H1 (cell line): Measurements from ENCODE around the gene VPREB1. TPM values are rescaled to one million over a fixed set of nuclear protein-coding genes. Genes with fewer than 3 reads are reported as not detected.

ENCODE experiments used
- CTCF ChIA-PET: fragments of 300-600 bp; sonication (Branson Sonifier 250); formaldehyde crosslinking; loops from one replicate; lab custom pipeline; 2021; ENCODE audit not compliant: partially characterized antibody; lab: Charles Lee
- POLR2A ChIA-PET: fragments of 300-600 bp; sonication (Branson Sonifier 250); formaldehyde crosslinking; loops from one replicate; lab custom pipeline; 2021; ENCODE audit warnings: inconsistent platforms; ENCODE audit not compliant: partially characterized antibody; lab: Charles Lee
- DNase-seq, 2 experiments: peaks; one replicate each; pipeline versions ENCODE4 v3.0.0 to v3.0.0-alpha.2; 2010 to 2022; ENCODE audit warnings: low spot score in 2 of 2, low read depth in 1 of 2, mixed read lengths in 1 of 2
- FAIRE-seq: peaks from 2 replicates; lab custom pipeline; 2011; peaks lifted over from hg19 to GRCh38; lab: Jason Lieb, UNC
- H2AFZ ChIP-seq: 2 replicates; pipeline ENCODE4 v1.8.1; 2012; ENCODE audit warnings: low read length, inconsistent platforms
- H2AK5ac ChIP-seq: 2 replicates; pipeline ENCODE4 v1.6.1; 2013; ENCODE audit warnings: low read depth, low read length
- H2BK120ac ChIP-seq: replicated peaks from 2 replicates; pipeline ENCODE3; 2013; ENCODE audit warnings: low read depth, low read length, inconsistent platforms
- H2BK12ac ChIP-seq: 2 replicates; pipeline ENCODE4 v1.6.1; 2013; ENCODE audit warnings: low read depth, low read length
- H2BK15ac ChIP-seq: 2 replicates; pipeline ENCODE4 v1.6.1; 2013; ENCODE audit warnings: low read length
- H2BK20ac ChIP-seq: 2 replicates; pipeline ENCODE4 v1.6.1; 2013; ENCODE audit warnings: low read length
- H2BK5ac ChIP-seq: 2 replicates; pipeline ENCODE4 v1.6.1; 2013; ENCODE audit warnings: low read depth, low read length
- H3K14ac ChIP-seq: 2 replicates; pipeline ENCODE4 v1.6.1; 2013; ENCODE audit warnings: inconsistent platforms; ENCODE audit not compliant: insufficient read length
- H3K18ac ChIP-seq: 2 replicates; pipeline ENCODE4 v1.6.1; 2013; ENCODE audit warnings: low read length; ENCODE audit errors: extremely low read depth
- H3K23ac ChIP-seq: 2 replicates; pipeline ENCODE4 v1.6.1; 2013; ENCODE audit warnings: inconsistent platforms; ENCODE audit not compliant: insufficient read length
- H3K23me2 ChIP-seq: 2 replicates; pipeline ENCODE4 v1.6.1; 2013; ENCODE audit warnings: low read depth, low read length
- H3K27ac ChIP-seq: 2 replicates; pipeline ENCODE4 v1.6.1; 2011; ENCODE audit warnings: low read depth, low read length, inconsistent platforms
- H3K27me3 ChIP-seq, 4 experiments: replicated peaks in 1 of 4; 1 replicate in 1 of 4; 2 replicates in 3 of 4; pipeline versions ENCODE4 v1.6.1 to v1.8.1; 2011 to 2013; ENCODE audit warnings: low read length in 3 of 4, mild to moderate bottlenecking in 3 of 4, inconsistent platforms in 2 of 4, mixed read lengths in 2 of 4, moderate library complexity in 1 of 4; ENCODE audit not compliant: control insufficient read depth in 3 of 4, insufficient read depth in 3 of 4; ENCODE audit errors: extremely low read depth in 1 of 4
- H3K36me3 ChIP-seq, 4 experiments: 2 replicates each; pipeline versions ENCODE4 v1.6.1 to v1.8.1; 2011 to 2013; ENCODE audit warnings: mild to moderate bottlenecking in 4 of 4, low read length in 3 of 4, moderate library complexity in 2 of 4, control low read depth in 1 of 4, inconsistent platforms in 1 of 4; ENCODE audit not compliant: insufficient read depth in 4 of 4, control insufficient read depth in 2 of 4
- H3K4ac ChIP-seq: replicated peaks from 2 replicates; pipeline ENCODE3; 2013; ENCODE audit warnings: low read length, low read depth, mixed read lengths, inconsistent platforms; ENCODE audit not compliant: insufficient read length
- H3K4me1 ChIP-seq, 4 experiments: replicated peaks in 1 of 4; 1 replicate in 1 of 4; 2 replicates in 3 of 4; pipeline versions ENCODE4 v1.6.1 to v1.8.1; 2011 to 2013; ENCODE audit warnings: low read length in 3 of 4, inconsistent platforms in 2 of 4, mixed read lengths in 1 of 4; ENCODE audit not compliant: insufficient read depth in 4 of 4, control insufficient read depth in 3 of 4
- H3K4me2 ChIP-seq, 2 experiments: 2 replicates each; pipeline versions ENCODE4 v1.6.1 to v1.8.1; 2011 to 2013; ENCODE audit warnings: low read depth in 2 of 2, low read length in 2 of 2, control low read depth in 1 of 2, inconsistent platforms in 1 of 2, mild to moderate bottlenecking in 1 of 2; ENCODE audit not compliant: insufficient read depth in 1 of 2
- H3K4me3 ChIP-seq, 4 experiments: fragments of 200-600, 300-600 bp in 1 of 4; sonication (generic), shearing (Covaris generic), sonication (Bioruptor Twin) in 1 of 4; 2 replicates each; pipeline versions ENCODE4 v1.5.1 to v1.8.1; 2011 to 2016; ENCODE audit warnings: low read length in 4 of 4, low read depth in 3 of 4, control low read depth in 2 of 4, inconsistent platforms in 2 of 4, mild to moderate bottlenecking in 2 of 4, mixed read lengths in 1 of 4, moderate library complexity in 1 of 4; ENCODE audit not compliant: insufficient read depth in 2 of 4; ENCODE audit errors: extremely low read depth in 1 of 4
- H3K56ac ChIP-seq: replicated peaks from 2 replicates; pipeline ENCODE3; 2013; ENCODE audit warnings: low read depth, mild to moderate bottlenecking, mixed read lengths, low read length, inconsistent platforms; ENCODE audit not compliant: insufficient read length
- H3K79me1 ChIP-seq: 2 replicates; pipeline ENCODE4 v1.6.1; 2013; ENCODE audit warnings: low read depth, low read length, control low read depth
- H3K79me2 ChIP-seq, 2 experiments: 2 replicates each; pipeline versions ENCODE4 v1.6.1 to v1.8.1; 2012 to 2013; ENCODE audit warnings: low read length in 2 of 2, mild to moderate bottlenecking in 2 of 2, inconsistent platforms in 1 of 2; ENCODE audit not compliant: insufficient read depth in 2 of 2, control insufficient read depth in 1 of 2
- H3K9ac ChIP-seq, 4 experiments: replicated peaks in 1 of 4; 1 replicate in 1 of 4; 2 replicates in 3 of 4; pipeline versions ENCODE4 v1.6.1 to v1.8.1; 2011 to 2013; ENCODE audit warnings: low read depth in 3 of 4, low read length in 3 of 4, control low read depth in 2 of 4, mild to moderate bottlenecking in 2 of 4, moderate library complexity in 2 of 4, inconsistent platforms in 1 of 4; ENCODE audit errors: extremely low read depth in 1 of 4
- H3K9me3 ChIP-seq, 2 experiments: 2 replicates each; pipeline versions ENCODE4 v1.6.1 to v1.8.1; 2012 to 2013; ENCODE audit warnings: mild to moderate bottlenecking in 2 of 2, moderate library complexity in 2 of 2, control low read depth in 1 of 2, inconsistent platforms in 1 of 2, low read depth in 1 of 2, low read length in 1 of 2, mixed read lengths in 1 of 2; ENCODE audit not compliant: insufficient read depth in 2 of 2
- H4K20me1 ChIP-seq, 2 experiments: replicated peaks in 1 of 2; 2 replicates each; pipeline versions ENCODE3 to v1.8.1; 2011 to 2013; ENCODE audit warnings: inconsistent platforms in 2 of 2, low read length in 2 of 2, mild to moderate bottlenecking in 1 of 2; ENCODE audit not compliant: insufficient read depth in 2 of 2, control insufficient read depth in 1 of 2
- H4K5ac ChIP-seq: 2 replicates; pipeline ENCODE4 v1.6.1; 2013; ENCODE audit warnings: low read length, low read depth, mixed read lengths, inconsistent platforms; ENCODE audit not compliant: insufficient read length
- H4K8ac ChIP-seq: 2 replicates; pipeline ENCODE4 v1.8.0; 2013; ENCODE audit warnings: mild to moderate bottlenecking, moderate library complexity, low read length, inconsistent platforms; ENCODE audit not compliant: insufficient read depth; ENCODE audit errors: extremely low read depth
- H4K91ac ChIP-seq: replicated peaks from 2 replicates; pipeline ENCODE3; 2013; ENCODE audit warnings: low read length, mixed read lengths, inconsistent platforms; ENCODE audit not compliant: insufficient read length
- CHD1 ChIP-seq: IDR thresholded peaks from 2 replicates; pipeline ENCODE4 v1.6.1; 2012; ENCODE audit warnings: low read depth, low read length, improper control_type of control experiment
- CTCF ChIP-seq, 3 experiments: IDR thresholded peaks; 1 replicate in 2 of 3; 2 replicates in 1 of 3; pipeline versions ENCODE4 v1.5.1 to v1.6.1; 2011; ENCODE audit warnings: low read length in 3 of 3, mild to moderate bottlenecking in 3 of 3, inconsistent platforms in 2 of 3, low read depth in 1 of 3, moderate library complexity in 1 of 3; ENCODE audit not compliant: insufficient read depth in 1 of 3; ENCODE audit errors: control extremely low read depth in 1 of 3
- EP300 ChIP-seq, 2 experiments: IDR thresholded peaks; 1 replicate in 1 of 2; 2 replicates in 1 of 2; pipeline ENCODE4 v1.6.1; 2011 to 2012; ENCODE audit warnings: low read depth in 2 of 2, low read length in 2 of 2, mild to moderate bottlenecking in 2 of 2, borderline replicate concordance in 1 of 2, inconsistent platforms in 1 of 2, moderate library complexity in 1 of 2
- EZH2 ChIP-seq: fragments of 200-600 bp; sonication (generic); IDR thresholded peaks from 2 replicates; pipeline ENCODE4 v1.7.1; 2012; ENCODE audit warnings: low read depth, mild to moderate bottlenecking, moderate library complexity, low read length, inconsistent platforms; ENCODE audit not compliant: severe bottlenecking
- RAD21 ChIP-seq, 2 experiments: IDR thresholded peaks in 1 of 2; conservative IDR thresholded peaks in 1 of 2; 2 replicates each; pipeline ENCODE4 v1.6.1; 2011; ENCODE audit warnings: low read depth in 2 of 2, low read length in 2 of 2, improper control_type of control experiment in 1 of 2, inconsistent platforms in 1 of 2, mild to moderate bottlenecking in 1 of 2, moderate library complexity in 1 of 2
- SIN3A ChIP-seq, 2 experiments: IDR thresholded peaks in 1 of 2; conservative IDR thresholded peaks in 1 of 2; 2 replicates each; pipeline ENCODE4 v1.6.1; 2011 to 2012; ENCODE audit warnings: low read length in 2 of 2, improper control_type of control experiment in 1 of 2, low read depth in 1 of 2, mild to moderate bottlenecking in 1 of 2
- SIX5 ChIP-seq: IDR thresholded peaks from 2 replicates; pipeline ENCODE4 v1.6.1; 2011; ENCODE audit warnings: mild to moderate bottlenecking, low read depth, low read length
- TCF12 ChIP-seq: IDR thresholded peaks from 2 replicates; pipeline ENCODE4 v1.6.1; 2011; ENCODE audit warnings: low read depth, mild to moderate bottlenecking, low read length
- WGBS, 2 experiments: shearing (Covaris generic) in 1 of 2; methylation state at CpG; one replicate each; pipeline versions ENCODE4 v1.1.6 to v1.1.7; 2013 to 2015; ENCODE audit warnings: low lambda C conversion rate in 2 of 2, mixed read lengths in 2 of 2, inconsistent platforms in 1 of 2, low coverage in 1 of 2, missing lambda C conversion rate in 1 of 2; ENCODE audit not compliant: insufficient replicate concordance in 2 of 2, insufficient coverage in 1 of 2, insufficient read length in 1 of 2; ENCODE audit errors: extremely low coverage in 1 of 2, missing lambda C conversion rate in 1 of 2; 5-methylcytosine and 5-hydroxymethylcytosine counted together
- polyA plus RNA-seq, 7 experiments: library from polyadenylated mRNA; depleted of rRNA in 3 of 7; stranded (reverse) in 5 of 7; unstranded in 2 of 7; fragments of >200 nt in 5 of 7; fragments of 200-250 nt in 2 of 7; gene quantifications; 1 replicate in 5 of 7; 2 replicates in 1 of 7; 4 replicates in 1 of 7; pipeline versions ENCODE4 v1.2.1 to v1.2.3, GENCODE V29; 2011 to 2013; ENCODE audit warnings: missing spikeins in 2 of 7, mixed read lengths in 2 of 7
- total RNA-seq: library from RNA; stranded (reverse); fragmentation: NEBNext Ultra II Directional; extraction: Animal tissue kit (Norgen Biotek cat#: 25700); gene quantifications from 2 replicates; pipeline ENCODE4 v1.2.1, GENCODE V29; 2021

VPREB1 gene
- total and polyA plus RNA-seq, 2 of the 8 experiments (the other 6 are each of a cell fraction or from before 2014, with no cell fraction given), result not detected

- Histone ChIP-seq H3K27me3 (peaks cover 88 to 99% (median 97%) of the 10 kb centered on the region in 4 experiments), H3K56ac (no peak overlapping the region), H3K9me3 (no peaks in the 10 kb centered on the region; a peak in 1 of 4 replicates), H3K14ac (no peak overlapping the region), H3K79me2 (no peaks in the 10 kb centered on the region), H3K23me2 (no peaks in the 10 kb centered on the region), H4K5ac (no peak overlapping the region), H3K18ac (no peak overlapping the region), H4K91ac (no peak overlapping the region), H4K20me1 (peaks cover 0 to 12% of the 10 kb centered on the region in 2 experiments), H2BK12ac (no peak overlapping the region), H4K8ac (no peak overlapping the region), H2AFZ (no peak overlapping the region), H3K23ac (no peak overlapping the region), H3K4me1 (no peaks in the 10 kb centered on the region), H3K27ac (no peak overlapping the region), H2BK120ac (no peak overlapping the region), H3K79me1 (no peaks in the 10 kb centered on the region), H2BK15ac (no peak overlapping the region), H3K4me2 (no peak overlapping the region), H2BK5ac (no peak overlapping the region), H3K4ac (no peak overlapping the region), H2BK20ac (no peak overlapping the region), H3K36me3 (no peaks in the 10 kb centered on the region), H2AK5ac (no peak overlapping the region), H3K4me3 (no peak overlapping the region), H3K9ac (no peak overlapping the region)
- 60% methylated on average over 10 of the region's 11 CpGs; no CpG with 5 or more reads in 1 of the 2 experiments for WGBS, 2 experiments
- DNase-seq (peak; percentile 19 to 87), FAIRE-seq (peak; percentile 13)
- ChIA-PET POLR2A (interaction anchor here (0.9 kb wide), 1 partner anchor 101 kb away, joined by 4 read pairs; no protein-coding TSS in a partner anchor), CTCF (interaction anchor here (0.8 to 4.8 kb wide), 28 partner anchors 10 to 170 kb away, joined by 3 to 46 read pairs (median 4); no protein-coding TSS in a partner anchor)
- TF ChIP-seq SIX5, result no peak
- TF ChIP-seq RAD21 (IDR thresholded peaks at IDR 0.05 in 1 of 2, conservative IDR thresholded peaks at IDR 0.05 in 1 of 2; ENCODE audit: low read depth in 2 of 2, low read length in 2 of 2), result peak; percentile 30 to 40; a peak in 2 of 4 replicates
- TF ChIP-seq CHD1, result no peak
- peak; percentile 67 to 86 (median 72) for TF ChIP-seq CTCF (IDR thresholded peaks at IDR 0.05; ENCODE audit: control extremely low read depth in 1 of 3, insufficient read depth in 1 of 3, low read depth in 1 of 3, low read length in 3 of 3)
- TF ChIP-seq SIN3A (conservative IDR thresholded peaks at IDR 0.05 in 1 of 2, IDR thresholded peaks at IDR 0.05 in 1 of 2; ENCODE audit: low read depth in 1 of 2, low read length in 2 of 2), result peak; percentile 65 to 69; a peak in 2 of 4 replicates
- peak; percentile 30 for TF ChIP-seq EZH2
- peak; percentile 91 for TF ChIP-seq TCF12
- TF ChIP-seq EP300 (IDR thresholded peaks at IDR 0.05; ENCODE audit: borderline replicate concordance in 1 of 2, low read depth in 2 of 2, low read length in 2 of 2), result no peak
Measured at GRCh38 chr22:22201185-22201929, 43.2 kb upstream of the VPREB1 start.
